RWPE1 (cell line): Measurements from ENCODE around the gene PMS1.
"Not testable (repeated sequence)": the region's sequence is repeated elsewhere in the genome, so short reads cannot be mapped to it uniquely, and the experiment has no call there.

Source experiments
- CTCF ChIA-PET: fragments of 350-600 bp; sonication (Branson Sonifier 250); formaldehyde crosslinking; extraction: SDS; loops from one replicate; lab custom pipeline; 2021; lab: Yijun Ruan, JAX
- POLR2A ChIA-PET: fragments of 400-600 bp; formaldehyde crosslinking; extraction: SDS; loops from one replicate; lab custom pipeline; 2020; ENCODE audit warnings: antibody characterized with exemption; ENCODE audit not compliant: low non-redundant PET; lab: Yijun Ruan, JAX
- DNase-seq: peaks from one replicate; pipeline ENCODE4 v3.0.0; 2012; ENCODE audit warnings: low spot score
- H3K27ac ChIP-seq: fragments of 450-650 bp; 2 replicates; pipeline ENCODE4 v1.5.1; 2017
- CTCF ChIP-seq: fragments of 450-650 bp; conservative IDR thresholded peaks from 2 replicates; pipeline ENCODE4 v1.5.1; 2017; ENCODE audit warnings: low read depth, mild to moderate bottlenecking

Gene PMS1

GRCh38 chr2:189880429-189880828, 96.2 kb downstream of the PMS1 start:
- DNase-seq, result no peak
- no peak for TF ChIP-seq CTCF
- POLR2A ChIA-PET, result no interaction called here
- CTCF ChIA-PET, result no interaction called here
- no peak overlapping the region for H3K27ac ChIP-seq

- DNase-seq, result no peak
- CTCF ChIA-PET, result interaction anchor here (0.7 kb wide), 1 partner anchor 1268 kb away, joined by 3 read pairs; no protein-coding TSS in a partner anchor
- TF ChIP-seq CTCF, result no peak
- POLR2A ChIA-PET, result no interaction called here
- no peak overlapping the region for H3K27ac ChIP-seq
These were observed 96.7 kb downstream of the PMS1 start for GRCh38 chr2:189880832-189881492.

GRCh38 chr2:189885368-189885767, 101.1 kb downstream of the PMS1 start:
- POLR2A ChIA-PET, result no interaction called here
- no peak overlapping the region for H3K27ac ChIP-seq
- no peak for DNase-seq
- CTCF ChIA-PET, result interaction anchor here (0.5 kb wide), 1 partner anchor 189 kb away, joined by 4 read pairs; no protein-coding TSS in a partner anchor
- no peak for TF ChIP-seq CTCF

GRCh38 chr2:189892546-189893294, 108.5 kb downstream of the PMS1 start:
- CTCF ChIA-PET, result interaction anchor here (0.6 kb wide), 1 partner anchor 28 kb away, joined by 3 read pairs; no protein-coding TSS in a partner anchor
- DNase-seq, result not testable (repeated sequence)

GRCh38 chr2:189896809-189897208, 112.6 kb downstream of the PMS1 start:
- no peak for TF ChIP-seq CTCF
- H3K27ac ChIP-seq, result no peak overlapping the region
- POLR2A ChIA-PET, result no interaction called here
- no peak for DNase-seq
- CTCF ChIA-PET, result interaction anchor here (0.6 kb wide), 1 partner anchor 41 kb away, joined by 4 read pairs; no protein-coding TSS in a partner anchor

More at GRCh38 chr2:189892546-189893294, 108.5 kb downstream of the PMS1 start:
- H3K27ac ChIP-seq, POLR2A ChIA-PET: not testable (repeated sequence)

- H3K27ac ChIP-seq, result no peak overlapping the region
- POLR2A ChIA-PET, result no interaction called here
- no peak for DNase-seq
- no peak for TF ChIP-seq CTCF
- CTCF ChIA-PET, result interaction anchor here (0.6 to 0.8 kb wide), 3 partner anchors 161 to 487 kb away, joined by 3 to 4 read pairs (median 3); no protein-coding TSS in a partner anchor
These were observed 114.9 kb downstream of the PMS1 start for GRCh38 chr2:189899101-189899500.

- TF ChIP-seq CTCF, result no peak
- POLR2A ChIA-PET, result no interaction called here
- DNase-seq, result no peak
- H3K27ac ChIP-seq, result no peak overlapping the region
- CTCF ChIA-PET, result no interaction called here
These were observed 116.5 kb downstream of the PMS1 start for GRCh38 chr2:189900726-189901125.
